SKM-1 treated with dmso at 0.1 percent for 144 hours (cell line): ENCODE data around the gene KRT15.

Experiments
- DNase-seq: peaks from one replicate; lab custom pipeline; 2025; ENCODE audit not compliant: unreplicated experiment; lab: John Stamatoyannopoulos, UW

The KRT15 gene

DNA sequence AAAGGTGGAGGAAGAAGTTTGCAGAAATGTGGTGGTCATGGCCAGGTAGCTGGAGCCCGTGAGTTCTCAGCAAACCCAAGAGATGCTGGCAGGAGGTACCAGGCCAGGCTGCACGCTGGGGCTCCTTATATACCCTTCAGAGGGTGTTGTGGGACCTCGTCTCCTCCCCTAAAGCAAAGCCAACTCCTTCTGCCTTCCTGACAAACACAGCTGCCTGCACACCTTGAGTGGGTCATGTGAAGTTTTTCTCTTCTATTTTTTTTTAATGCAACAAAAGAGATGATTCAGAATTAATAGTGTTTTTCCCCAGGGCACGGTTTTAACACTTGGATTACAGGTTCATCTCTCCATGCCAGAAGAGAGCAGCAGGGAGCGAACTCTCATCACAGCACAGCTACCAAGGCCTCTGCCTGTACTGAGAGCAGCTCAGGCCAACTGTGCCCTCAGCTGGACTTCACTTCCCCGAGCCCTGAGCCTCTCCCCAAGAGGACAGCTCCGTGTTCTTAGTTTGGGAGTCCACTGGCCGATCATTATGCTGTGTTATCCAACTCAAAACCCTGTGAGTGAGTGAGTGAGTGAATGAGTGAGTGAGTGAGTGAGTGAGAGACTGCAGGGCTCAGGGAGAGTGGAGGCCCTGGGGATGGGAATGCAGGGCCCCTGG, at the start of gene KRT15:
Gene KRT15 (minus strand): TSS at position 102 of the 661 bp plus-strand sequence. CDS start 63 bp downstream, at position 39.
- DNase-seq, result no peak

DNA sequence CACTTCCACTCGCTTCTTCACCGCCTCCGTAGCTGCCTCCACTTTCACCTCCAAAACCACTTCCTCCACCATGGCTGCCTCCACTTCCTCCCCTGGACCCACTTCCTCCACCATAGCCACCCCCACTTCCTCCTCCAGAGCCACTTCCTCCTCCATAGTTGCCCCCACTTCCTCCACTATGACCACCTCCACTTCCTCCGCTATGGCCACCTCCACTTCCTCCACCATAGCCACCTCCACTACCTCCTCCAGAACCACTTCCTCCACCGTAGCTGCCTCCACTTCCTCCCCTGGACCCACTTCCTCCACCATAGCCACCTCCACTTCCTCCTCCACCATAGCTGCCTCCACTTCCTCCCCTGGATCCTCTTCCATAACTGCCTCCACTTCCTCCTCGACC, 48.6 kb upstream of the KRT15 start:
- DNase-seq, result peak; percentile 39

DNA sequence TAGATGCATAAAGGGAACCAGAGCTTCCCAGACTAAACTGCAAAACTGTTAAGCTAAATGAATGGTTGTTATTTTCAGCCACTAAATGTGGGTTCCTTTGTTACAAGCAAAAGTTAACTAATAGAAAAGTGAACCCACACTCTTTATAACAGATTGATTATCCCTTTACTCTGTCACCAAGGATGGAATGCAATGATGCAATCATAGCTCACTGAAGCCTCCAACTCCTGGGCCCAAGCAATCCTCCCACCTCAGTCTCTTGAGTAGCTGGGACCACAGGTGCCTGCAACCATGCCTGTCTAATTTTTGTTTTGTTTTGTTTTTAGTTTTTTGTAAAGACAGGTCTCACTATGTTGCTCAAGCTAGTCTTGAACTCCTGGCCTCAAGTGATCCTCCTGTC, 46.6 kb upstream of the KRT15 start:
- DNase-seq, result no peak

DNA sequence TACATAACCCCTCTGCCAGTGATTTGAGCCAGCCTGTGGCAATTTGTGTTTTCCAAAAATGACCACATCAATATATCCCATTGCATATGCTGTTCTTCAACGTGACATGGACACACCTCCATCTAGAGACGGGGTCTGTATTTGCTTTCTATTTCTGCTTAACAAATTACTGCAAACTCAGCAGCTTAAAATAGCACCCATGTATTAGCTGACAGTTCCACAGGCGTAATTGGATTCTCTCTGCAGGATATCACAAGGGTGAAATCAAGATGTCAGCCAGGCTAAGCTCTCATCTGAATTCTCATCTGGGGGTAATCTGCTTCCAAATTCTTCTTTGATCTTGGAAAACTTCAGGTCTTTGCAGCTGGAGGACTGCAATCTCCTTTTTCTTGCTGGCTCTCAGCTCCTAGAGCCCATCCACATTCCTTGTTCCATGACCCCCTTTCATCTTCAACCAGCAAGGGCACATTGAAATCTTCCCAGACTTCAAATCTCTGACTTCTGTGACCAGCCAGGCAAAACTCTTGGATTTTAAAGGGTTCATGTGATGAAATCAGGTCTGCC, 45.0 kb upstream of the KRT15 start:
- no peak for DNase-seq

DNA sequence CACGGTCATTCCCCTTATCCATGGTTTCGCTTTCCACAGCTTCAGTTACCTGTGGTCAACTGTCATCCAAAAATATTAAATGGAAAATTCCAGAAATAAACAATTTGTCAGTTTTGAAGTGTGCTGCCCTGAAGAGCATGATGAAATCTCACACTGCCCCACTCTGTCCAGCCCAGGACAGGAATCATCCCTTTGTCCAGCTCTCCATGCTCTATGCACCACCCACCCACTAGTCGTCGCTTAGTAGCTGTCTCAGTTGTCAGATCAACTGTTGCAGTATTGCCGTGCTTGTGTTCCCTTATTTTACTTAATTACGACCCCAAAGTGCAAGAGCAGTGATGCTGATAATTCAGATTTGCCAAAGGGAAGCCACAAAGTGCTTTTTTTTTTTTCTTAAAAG, 42.9 kb upstream of the KRT15 start:
- no peak for DNase-seq

DNA sequence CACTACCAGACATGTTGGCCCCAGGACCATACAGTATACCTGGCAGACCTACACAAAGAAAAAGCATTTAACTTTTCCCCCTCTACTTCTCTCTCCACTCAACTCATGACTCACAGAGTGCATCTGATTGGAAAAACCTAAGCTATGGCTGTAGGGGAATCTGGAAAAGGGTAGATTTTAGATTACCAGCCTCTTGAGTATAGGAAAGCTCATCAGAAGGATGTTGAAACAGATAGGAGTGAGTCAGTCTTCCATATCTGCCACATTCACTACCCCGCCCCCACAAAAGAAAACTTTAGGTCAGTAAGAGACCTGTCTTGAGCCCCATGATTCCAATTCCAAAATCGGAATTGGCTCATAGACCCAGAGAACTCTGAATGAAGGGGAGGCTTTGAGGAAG, 40.9 kb upstream of the KRT15 start:
- DNase-seq, result no peak

DNA sequence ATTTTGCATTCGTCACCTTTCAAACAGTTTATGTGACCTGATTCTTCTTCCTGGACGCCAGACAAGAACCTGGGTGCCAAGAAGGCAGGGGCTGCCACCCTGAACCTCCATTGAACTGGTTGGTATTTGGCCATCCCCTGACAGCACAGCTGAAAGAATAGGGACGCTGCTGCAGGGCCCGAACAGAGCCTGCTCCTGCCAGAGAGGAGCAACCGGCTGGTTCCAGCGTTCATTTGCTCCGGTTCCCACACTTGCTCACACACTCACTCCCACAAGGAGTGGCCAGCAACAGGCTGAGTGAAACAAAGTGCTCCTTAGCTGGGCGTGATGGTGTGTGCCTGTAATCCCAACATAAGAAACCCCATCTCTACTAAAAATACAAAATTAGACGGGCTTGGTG, 38.2 kb upstream of the KRT15 start:
- no peak for DNase-seq

DNA sequence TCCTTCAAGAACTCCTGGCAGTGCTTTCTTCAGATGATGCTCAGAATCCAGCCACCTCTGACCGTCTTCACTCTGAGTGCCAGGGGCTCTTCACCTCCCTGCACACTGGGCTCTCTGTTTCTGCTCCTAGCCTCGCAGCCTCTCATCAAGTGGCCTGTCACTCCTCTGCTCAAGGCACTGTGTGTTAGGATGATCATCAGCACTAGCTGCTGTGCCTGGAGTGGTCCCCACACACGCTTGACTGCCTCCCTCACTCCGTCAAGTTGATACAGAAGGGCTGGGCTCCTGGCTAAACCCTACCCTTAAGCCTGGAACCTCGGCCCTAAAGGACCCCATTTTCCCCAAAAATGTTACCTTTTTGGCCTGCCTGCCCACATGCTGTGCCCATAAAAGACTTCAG, 37.6 kb upstream of the KRT15 start:
- DNase-seq, result no peak

DNA sequence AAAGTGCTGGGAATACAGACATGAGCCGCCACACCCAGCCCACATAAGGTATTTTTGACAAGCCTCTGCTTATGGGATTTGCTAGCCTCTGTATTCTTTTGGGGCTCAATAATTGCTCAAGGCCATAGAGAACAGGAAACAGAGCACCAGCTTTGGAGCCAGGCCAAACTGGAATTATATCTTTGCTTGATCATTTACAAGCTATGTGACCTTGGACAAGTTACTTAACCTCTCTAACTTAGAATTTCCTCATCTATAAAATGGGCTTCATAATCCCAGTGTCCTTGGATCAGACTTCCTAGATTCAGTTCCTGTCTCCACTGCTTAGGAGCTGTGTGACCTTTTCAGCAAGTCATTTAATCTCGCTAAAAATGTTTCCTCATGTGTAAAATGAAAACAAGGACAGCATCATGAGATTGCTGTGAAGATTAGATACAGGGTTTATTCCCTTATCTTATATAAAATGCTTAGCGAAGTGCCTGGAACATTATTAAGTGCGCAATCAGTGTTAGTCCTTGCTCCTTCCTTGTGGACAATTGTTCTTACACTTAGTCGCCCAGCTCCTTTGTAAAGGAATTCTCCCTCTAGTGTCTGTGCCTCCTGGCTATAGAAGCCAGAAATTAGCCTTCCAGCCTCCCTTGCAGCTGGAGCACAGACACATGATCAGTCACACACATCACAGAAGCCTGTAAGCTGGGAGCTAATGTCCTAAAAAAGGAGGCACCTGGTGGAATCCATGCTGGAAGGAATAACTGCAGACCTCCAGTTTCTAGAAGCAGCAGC, 36.6 kb upstream of the KRT15 start:
- no peak for DNase-seq

DNA sequence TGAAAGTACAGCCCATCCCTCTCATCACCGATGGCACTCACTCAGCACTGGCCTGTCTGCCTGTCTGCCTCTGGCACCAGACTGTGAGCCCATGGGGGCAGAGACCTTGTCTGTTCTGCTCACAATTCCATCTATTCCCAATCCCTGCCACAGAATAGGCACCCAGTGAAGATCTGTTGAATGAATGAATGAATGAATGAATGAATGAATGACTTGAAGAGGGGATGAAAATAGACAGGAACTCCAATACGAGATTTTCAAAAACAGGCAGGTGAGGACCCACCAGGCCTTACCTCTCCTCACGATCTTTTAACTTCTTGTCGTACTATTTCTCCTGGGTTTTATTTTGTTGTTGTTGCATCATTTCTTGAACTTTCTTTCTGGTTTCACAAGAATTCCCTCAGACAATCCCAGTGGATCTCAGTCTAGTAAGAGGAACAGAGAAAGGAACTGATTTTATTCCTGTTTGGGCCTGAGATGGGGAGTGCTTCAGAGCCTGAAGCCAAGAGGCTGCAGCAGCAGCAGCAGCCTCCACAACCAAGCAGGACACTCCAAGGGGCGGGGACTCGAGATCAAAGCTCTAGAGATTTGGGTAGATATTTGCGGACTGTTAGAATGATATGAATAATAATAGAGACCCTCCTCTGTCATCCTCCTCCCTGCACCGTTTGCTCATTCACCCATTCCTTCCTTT, 35.4 kb upstream of the KRT15 start:
- DNase-seq, result no peak

DNA sequence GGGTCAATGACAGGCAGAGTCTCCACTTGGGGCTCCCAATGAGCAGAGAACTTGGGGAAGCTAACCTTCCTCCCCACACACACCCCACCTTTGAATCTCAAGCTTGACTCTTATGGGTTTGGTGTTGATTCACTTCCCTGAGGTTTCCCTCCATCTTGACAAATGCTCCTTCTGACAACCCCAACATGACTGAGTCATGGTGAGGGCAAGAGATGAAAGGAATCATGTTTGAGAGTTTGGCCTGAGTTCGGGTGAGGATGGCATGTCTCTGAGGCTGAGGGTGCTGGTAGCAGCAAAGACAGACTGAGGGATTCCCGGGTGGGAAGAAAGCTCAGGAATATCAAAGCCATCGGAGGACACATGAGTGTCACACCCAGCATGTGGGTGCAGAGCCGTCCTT, 34.5 kb upstream of the KRT15 start:
- DNase-seq, result no peak

DNA sequence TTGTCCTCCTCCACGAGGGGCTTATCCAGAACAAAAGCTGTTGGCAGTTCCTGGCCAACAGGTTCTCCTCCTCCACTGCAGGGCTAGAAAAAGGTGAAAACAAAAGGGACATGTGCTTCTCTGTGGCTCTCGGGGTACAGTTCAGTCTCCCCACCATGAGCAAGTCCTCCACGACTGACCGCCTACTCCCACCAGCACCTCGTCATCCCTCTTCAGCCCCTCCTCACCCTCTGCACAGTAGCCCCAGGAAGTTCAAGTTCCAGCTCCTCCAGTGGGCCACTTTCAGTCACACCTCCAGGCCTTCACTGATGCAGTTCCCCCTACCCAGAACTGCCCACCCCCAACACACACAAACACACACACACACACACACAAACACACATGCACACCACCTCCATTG, 33.8 kb upstream of the KRT15 start:
- DNase-seq, result no peak

DNA sequence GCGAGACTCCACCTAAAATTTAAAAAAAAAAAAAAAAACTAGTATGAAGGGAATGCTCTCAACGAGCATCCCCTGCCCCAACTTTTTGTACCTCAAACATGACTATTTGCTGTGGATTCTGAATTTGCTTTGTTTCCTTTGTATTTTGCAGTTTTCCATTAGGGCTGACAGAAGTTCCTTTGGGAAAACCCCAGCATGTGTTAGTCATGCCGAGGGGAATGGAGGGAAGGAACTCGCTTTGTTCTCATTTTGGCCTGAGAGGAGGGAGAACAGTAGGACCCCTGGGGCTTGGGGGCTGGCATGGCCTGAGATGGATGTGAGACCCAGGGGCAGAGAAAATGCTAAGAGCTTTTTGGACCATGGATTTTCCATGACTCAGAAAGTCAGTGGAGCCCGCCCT, 32.7 kb upstream of the KRT15 start:
- DNase-seq, result no peak

DNA sequence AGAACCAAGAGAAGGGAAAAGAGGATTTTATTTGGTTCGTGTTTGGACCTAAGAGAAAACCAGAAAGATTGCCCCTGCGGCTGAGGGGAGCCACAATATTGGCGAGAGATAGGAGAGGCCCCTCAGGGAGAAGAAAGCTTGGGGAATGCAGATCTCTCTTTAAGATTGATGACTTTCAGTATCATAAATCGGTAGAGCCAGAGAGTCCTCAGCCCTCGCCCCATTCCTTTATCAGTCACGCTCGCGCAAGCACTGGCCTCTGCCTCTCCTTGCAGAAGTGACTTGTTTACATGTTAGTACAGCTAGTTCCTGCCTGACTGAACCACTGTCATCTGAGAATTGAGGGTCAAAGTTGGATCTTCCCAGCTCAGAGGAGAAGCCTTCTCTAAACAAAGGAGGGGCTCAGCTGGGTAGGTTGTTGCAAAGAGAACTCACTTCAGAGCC, 30.9 kb upstream of the KRT15 start:
- no peak for DNase-seq

DNA sequence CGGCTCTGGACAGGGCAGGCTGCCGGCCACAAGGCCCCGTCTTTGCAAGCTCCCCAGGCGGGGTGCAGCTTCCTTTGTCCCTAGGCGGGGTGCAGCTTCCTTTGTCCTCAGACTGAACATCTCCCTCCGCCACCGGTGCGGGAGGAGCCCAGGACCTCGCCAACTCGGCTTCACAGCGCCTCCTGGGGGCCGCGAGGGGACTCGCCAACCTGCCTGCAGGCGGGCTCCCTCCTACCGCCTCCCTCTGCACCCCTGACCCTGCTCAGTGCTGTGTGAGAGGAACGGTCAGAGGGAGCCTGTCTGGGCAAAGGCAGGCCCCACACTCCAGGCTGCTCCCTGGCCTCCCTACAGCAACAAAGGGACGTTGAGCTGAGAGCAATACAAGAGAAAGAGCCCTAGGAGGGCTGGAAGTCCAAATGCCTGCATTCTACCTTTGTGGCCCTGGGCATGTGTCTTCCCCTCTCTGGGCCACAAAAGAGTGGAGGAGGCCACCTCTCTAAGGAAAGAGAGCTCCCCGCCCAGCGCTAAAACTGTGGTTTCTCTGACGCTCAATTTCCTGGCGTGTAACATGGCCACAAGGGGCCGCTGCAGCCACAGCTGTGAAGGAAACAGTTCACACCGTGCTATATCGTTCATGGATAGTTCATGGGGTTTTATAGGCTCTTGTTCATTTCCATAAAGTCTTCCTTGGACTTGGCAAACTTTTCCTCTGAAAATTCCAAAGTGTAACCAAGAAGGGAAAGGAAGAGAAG, 30.3 kb upstream of the KRT15 start:
- DNase-seq, result peak; percentile 80

DNA sequence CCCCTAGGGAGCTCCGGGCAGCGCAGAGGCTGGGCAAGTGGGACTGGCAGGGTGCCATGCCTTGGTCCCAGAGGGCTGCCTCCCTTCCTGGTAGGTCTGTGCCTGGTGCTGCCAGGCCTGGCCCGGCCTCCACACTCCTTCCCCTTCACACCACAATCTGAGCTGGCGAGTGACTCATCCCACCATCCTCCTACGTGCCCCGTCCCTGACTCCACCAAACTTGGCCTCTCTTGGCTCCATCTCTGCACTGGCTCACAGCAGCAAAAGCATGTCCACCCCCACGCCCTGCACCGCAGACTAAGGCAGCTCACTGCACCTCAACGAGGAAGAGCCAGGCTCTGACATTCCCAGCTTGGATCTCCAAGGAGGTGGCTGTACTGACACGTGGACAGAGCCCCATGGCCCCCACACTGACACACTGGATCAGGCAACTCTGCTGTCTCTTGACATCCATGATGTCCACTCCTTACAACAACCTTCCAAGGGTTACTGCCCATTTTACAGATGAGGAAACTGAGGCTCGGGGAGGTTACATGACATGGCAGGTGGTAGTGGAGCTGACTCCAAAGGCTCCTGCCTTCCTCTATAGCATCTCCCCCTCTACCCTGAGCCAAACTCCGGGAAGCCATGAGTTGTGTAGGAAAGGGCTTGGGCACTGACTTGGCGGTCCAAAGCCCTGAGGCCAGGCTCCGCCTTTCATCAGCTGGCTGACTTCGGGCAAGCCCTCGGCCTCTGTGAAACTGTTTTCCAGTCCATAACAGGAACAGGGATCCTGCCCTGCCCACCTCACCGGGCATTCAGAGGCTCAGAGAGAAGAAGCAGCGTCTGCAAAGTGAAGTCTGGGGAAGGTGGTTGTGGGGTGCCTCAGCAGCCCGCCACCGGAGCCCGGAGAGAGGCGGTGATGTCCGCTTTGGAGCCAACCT, 29.5 kb upstream of the KRT15 start:
- DNase-seq, result no peak

DNA sequence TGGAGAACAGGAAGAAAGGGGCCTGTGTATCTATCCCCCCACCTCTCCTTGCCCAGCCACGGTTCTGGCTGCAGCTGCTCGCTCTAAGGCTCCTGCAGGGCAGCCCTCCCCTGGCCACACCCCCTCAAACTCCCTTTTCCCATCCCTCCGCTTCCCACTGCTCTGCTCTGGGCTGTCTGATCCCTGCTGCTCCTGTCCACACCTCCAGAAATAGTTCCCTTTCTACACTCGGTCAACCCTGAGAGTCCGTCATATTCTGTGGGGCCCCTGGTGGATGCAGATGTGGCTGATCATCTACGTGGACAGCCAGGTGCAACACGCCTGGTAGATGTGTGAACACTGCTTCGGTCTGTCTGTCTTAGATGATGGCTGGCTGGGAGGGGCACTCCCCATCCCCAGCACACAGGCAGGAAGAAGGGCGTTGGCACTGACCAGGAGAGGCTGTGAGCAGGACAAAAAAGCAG, 28.7 kb upstream of the KRT15 start:
- DNase-seq, result no peak

DNA sequence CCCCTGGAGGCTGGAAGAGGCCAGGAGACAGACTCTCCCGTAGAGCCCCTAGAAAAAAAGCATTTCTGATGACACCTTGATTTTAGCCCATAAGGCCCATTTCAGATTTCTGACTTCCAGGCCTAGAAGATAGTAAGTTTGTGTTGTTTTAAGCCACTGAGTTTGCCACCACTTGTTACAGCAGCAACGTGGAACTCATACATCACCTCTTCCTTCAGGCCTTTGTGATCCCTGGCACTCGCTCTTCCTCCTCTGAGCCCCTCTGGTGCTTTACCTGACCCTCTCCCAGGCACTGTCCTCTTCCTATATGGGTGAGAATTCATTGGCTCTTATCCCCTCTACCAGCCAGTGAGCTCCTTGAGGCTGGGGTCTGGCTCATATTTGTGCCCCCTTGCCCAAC, 28.1 kb upstream of the KRT15 start:
- DNase-seq, result no peak

DNA sequence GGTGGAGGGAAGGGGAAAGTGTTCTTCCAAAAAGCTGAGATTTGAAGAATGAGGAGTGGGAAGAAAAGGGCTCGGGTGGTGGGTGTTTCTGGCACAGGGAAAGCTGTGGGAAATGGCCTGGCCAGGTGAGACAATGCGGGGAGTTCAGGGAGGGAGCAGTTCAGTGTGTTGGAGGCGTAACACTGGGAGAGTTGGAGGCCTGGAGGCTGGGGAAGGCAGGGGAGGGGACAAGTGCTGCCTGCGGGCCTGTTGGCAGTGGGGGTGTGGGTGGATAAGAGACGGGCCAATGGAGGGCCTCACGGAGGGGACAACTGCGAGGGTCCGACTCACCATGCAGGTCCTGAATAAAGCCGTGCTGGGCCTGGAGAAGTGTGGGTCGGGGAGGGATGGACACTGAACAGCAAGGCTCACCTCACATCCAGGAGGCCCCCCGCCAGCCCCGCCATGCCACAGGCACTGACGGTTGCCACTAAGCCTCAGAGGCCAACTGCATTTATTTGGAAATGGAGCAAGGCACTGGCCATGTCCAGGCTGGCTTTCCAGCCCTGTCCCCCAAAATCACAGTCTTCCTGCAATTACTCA, 27.2 kb upstream of the KRT15 start:
- no peak for DNase-seq

DNA sequence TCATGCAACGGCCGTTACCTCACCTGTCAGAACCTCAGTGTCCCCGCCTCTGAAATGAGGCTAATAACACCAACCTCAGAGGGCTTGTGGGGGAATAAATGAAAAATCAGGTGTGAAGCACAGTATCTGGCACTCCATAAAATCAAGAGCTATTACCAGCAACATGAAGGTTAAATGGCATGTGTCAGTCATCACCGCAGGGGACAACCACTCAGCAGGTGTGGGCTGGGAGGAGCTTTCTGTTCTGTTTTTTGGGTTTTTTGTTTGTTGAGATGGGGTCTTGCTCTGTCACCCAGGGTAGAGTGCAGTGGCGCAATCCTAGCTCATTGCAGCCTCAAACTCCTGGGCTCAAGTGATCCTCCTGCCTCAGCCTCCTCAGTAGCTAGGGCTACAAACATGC, 26.2 kb upstream of the KRT15 start:
- DNase-seq, result no peak
